Measurements from ENCODE around the gene ABCA12.
A peak's percentile ranks its signal among the peaks of the same experiment; 100 is the strongest.

The ABCA12 gene

DNA sequence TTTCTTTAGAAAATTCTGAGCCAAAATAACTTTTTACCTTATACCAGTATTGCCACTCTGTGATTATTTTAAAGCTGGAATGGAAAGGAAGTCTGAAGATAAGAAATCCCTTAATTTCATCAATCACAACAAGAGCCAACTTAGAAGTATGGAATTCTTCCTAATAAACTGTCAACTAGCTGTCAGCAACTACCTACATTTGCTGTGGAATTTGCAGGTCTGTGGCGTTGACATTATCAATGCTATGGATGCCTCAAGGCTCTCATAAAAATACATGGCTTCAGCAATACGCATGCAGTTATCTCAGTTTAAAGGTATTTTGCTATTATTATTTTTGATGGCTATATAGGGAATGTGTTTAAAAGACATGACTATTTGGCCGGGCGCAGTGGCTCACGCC, 108.5 kb downstream of the ABCA12 start:
- no peak for DNase-seq

DNA sequence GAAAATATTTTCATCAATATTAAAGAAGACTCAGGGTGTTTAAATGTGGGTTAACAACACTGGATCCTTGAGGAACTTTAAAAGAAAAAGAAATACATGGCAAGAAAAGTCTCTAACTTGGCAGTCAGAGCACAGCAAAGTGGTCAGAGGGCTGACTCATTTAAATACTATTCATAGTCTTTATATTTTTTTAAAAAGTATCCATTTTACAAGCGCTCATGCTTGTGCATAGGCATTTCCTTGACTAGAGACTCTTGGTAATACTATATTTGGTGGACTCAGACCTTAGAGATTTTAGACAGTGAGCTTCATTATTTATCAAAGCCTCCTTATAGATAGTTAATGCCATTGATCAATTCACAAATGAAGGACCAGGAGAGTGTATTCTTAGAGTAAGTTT, 110.2 kb downstream of the ABCA12 start:
- DNase-seq, result no peak

DNA sequence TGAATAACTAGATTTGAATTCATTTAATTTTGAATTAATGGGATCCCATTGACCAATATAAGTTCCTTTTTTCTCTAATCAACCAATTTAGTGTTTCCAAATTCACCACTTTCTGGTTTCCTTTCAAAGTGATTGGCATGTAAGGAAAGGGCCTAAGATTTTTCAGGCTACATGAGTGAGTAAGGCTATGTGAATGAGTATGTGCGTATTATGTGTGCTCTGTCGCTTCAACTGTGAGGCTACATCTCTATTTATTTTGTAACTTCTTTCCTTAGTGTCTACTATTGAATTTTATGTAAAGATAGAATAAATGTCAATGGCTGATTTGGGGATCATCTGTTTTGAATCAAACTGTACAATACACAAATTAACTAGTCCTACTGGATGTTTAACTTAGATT, 110.6 kb downstream of the ABCA12 start:
- no peak for DNase-seq

DNA sequence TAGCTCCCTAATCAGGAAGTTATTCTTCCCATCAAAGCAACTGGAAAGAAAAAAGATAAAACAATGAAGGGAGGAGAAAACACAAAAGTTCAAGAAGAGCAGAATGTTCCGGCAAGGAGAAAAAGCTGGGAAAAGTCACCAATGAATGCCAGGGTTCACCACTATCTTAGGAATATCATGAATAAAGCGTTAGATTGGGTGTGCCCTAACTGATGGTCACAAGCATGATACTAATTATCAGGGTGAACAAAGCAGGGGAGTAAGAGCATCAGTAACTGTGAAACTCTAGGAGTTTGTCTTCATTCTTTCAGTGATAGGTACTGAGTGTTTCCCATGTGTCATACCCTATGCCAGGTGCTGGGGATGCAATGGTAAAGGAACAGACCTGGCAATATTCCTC, 115.5 kb downstream of the ABCA12 start:
- DNase-seq, result no peak

DNA sequence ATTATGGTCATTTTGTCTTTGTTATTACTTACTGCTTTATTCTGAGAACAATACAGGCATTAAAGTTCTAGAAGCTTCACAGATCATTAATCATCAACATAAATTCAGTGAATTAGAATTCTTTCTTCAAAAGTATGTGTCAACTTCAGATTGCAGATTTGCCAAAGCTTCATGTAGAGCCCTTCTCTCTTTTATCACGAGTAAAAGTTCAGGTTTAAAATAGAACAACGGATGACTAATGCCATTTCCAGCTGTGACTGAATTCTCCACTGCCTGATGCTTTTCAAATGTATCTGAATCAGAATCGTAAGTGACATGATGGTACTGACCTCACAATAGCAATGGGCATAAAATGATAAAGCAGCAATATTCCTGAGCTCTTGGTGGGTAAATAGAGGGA, 116.0 kb downstream of the ABCA12 start:
- no peak for DNase-seq

DNA sequence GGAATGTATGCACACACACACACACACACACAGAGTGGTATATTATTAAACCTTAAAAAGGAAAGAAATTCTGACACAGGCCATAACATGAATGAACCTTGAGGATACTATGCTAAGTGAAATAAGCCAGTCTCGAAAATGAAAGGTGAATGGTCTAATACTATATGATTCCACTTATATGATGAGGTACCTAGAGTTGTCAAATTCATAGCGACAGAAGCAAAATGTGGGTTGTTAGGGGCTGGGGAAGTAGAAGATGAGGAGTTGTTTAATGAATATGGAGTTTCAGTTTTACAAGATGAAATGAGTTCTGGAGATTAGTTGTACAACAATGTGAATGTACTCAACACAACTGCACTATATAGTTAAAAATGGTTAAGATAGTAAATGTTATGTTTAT, 118.1 kb downstream of the ABCA12 start:
- DNase-seq, result no peak

DNA sequence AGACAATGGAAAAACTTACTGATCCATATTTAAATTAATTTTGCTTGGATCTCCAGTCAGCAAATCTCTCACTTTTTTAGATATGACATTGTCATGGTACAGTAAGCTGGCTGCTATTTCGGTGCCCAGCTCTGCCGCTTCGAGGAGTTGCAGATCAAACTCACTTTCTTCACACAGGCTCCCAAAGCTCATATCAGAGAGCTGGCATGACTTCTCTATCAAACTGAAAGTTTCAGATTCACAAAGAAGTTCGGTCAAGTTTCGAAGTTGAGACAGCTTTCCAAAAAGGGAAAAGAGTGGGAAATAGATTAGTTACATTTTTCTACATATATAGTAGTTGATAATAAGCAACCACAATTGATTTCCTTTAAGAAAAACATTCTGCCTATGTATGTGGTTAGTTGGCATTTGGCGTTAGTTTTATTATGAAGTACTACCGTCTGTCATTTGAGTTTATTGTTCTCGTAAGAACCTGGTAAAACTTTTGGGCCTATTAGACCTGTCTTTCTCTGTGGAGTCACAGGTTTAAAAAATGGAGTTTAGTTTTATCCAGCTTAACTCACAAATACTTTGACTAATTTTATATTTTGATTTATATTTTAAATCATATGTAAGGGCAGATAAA, 118.8 kb downstream of the ABCA12 start:
- no peak for DNase-seq

DNA sequence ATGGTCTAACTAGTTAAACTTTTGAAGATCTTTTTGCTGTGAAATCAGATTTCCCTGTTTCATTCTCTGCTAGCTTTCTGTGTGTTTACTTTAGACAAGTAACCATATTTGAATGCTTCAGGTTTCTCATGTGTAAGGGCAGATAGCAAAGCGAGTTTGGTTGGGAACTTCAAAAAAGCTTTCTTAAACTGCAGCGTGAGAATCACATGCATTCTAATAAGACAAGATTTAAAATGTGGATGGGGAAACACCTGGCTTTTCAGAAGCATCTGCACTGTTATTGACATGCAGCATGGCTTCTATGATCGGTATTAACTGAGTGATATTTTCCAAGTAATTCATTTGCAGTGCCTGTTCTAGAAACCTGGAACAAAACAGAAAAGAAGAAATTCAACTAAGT, 119.3 kb downstream of the ABCA12 start:
- DNase-seq, result no peak

DNA sequence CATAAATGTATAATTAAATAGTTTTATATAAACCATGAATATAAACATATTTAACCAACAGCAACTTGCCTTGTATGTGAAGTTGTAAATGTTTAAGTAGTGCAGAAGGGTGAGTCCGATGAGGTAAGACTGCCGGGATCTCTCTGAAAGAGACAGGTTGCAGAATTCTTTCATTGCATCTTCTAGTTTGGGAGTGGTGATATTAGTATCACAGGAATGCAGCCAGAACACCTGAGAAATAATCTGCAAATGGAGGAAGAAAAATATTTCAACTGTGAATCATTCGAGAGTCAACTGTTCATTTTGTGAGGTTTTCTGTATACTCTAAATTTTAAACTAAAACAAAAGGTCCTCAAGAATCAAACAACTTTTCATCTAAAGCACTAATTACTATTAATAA, 123.0 kb downstream of the ABCA12 start:
- no peak for DNase-seq

DNA sequence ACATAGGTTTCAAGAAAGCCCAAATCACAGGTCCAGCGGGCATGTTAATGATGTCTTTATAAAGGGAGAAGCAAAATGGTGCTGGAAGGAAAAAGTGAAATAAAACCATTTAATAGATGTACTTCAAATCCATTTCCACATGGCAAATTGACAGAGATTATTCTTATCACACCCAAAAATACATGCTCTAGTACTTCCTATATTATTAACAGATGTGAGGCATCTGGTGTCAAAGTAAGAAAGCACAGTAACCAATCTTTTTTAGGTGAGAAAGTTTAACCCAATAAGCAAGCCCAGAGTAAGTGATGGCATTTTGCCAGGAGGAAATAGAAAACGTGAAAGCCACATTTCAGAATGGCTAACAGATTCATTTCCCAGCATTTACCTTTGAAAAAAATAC, 128.0 kb downstream of the ABCA12 start:
- no peak for DNase-seq

DNA sequence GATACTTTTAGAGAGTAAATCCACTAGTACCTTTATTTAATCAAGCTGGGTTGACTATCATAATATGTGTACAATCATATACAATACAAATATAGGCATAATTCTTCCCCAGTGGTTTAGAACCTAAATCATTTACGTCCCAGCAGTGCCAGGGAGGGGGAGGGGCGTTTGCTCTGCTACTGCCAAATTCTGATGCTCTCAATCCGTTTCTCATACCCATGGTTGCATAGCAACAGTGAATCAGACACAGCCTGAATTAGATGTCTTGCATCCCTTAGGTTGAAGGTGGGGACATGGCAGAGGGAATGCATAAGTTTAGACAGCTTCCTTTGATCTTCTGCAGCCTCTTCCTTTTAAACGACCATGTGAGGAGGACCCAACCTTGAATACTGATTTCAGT, 135.4 kb downstream of the ABCA12 start:
- no peak for DNase-seq

DNA sequence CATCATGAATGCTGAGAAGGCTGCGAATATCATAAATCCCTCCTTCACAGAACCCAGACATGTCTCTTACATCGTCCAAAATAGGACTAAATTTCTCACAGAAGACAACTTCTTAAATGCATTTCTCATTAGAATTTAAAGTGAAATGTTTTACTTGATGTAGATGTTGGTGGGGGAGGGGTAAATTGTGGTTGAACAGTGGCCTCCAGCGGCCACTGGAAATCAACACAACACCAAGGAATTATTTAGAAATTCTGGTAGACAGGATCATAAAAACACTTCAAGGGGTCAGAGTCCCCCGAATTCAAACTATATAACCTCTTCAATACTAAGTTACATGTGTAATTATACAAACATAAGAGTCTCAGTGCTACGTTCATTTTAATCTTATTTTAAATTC, 135.9 kb downstream of the ABCA12 start:
- DNase-seq, result no peak

DNA sequence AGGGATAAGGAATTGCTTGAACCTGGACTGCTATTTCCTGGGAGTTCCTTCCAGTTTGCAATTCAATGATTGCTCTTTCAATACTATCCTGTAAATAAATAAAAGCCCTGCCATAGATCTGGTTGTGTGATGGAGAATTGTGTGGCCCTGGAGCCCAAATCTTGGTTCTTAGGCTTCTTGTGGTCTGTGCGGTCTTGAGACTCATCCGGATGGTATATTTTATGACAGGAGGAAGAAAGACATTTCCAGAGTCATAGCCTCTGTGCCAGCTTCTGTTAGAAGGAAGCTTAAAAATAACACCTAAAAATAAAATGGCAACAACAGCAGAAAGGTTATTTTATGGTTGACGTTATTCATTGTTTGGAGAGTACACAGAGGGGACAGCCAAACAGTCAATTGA, 137.7 kb downstream of the ABCA12 start:
- DNase-seq, result no peak

DNA sequence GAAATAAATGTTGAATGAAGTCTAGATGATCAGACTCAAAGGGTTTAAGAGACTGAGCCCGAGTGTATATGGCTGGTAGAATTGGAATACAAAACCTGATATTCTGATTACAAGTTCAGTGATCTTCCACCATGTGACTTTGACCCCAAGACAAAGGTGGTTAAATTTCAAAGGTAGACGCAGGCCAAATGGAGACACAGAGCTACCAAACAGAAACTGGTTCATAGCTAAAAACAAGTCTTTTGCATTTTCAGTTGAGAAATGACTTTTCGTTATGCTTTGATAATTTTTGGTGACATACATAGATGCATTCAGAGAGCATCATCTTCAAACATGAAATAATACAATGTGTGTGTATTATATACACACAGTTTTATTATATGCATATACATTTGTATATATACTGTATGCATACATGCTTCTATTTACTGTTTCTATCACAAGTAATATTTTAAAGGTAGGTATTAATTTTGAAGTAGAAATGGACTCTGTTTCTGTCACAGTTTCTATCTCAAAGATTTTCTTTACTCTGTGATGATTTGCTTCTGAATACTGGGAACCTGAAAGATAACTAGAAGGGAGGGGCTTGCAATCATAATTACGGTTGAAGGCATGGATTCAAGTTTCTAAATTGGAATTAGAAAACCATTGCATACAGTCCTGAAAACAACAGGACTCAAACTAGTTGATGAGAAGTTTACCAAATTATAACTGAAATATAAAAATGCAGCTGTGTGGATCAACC, 142.3 kb downstream of the ABCA12 start:
- DNase-seq, result no peak

DNA sequence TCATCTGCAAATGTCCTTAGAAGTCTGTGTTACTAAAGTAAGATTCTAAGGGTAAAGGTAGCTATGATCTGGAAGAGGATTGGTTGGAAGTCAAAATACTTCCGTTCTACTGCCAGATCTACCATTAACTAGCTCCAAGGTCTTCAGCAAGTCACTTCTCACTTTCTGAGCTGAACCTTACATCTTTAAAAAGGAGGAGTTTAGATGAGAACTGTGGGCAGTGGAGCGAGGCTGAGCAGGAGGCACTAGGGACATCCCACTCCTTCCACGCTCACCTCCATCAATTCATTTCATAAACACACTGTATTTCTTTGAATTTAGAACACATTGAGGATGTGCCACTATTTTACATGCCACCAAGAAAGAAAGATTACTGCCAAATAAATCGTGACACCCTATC, 143.0 kb downstream of the ABCA12 start:
- no peak for DNase-seq

DNA sequence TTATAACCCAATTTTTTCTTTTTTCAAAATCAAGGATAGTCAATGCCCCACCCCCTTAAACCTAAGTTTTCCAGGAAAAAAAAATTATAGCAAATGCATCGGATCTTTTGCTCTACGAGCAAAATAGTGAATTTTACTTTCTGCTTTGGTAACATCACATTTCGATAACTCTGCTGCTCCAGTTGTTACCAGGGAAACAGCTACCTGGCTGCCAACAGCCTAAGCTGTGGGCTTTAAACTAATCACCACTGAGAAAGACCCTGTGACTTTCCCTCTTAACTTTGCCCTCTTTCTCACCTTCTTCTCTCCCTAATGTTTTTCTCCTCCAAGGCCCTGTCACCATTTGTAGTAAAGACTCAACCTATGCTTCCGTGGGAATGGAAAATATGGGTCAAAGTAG, 145.5 kb downstream of the ABCA12 start:
- DNase-seq, result no peak

DNA sequence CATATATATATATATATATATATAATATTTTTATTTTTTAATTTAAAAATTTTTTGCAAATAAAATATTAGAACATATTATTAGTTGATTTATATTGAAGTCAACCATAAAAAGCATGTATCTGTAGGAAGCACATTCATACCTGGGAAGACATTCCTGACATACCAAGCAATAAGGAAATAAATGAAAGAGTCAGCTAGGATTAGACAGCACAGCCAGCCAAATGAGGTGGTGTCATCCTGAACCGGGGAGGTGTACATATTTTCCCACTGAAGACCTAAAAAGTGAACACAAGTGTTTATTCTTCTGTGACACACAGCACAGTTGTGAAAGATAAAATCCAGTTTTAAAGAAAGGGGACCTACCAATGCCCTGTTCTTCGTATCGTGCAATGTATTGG, 149.2 kb downstream of the ABCA12 start:
- DNase-seq, result no peak

DNA sequence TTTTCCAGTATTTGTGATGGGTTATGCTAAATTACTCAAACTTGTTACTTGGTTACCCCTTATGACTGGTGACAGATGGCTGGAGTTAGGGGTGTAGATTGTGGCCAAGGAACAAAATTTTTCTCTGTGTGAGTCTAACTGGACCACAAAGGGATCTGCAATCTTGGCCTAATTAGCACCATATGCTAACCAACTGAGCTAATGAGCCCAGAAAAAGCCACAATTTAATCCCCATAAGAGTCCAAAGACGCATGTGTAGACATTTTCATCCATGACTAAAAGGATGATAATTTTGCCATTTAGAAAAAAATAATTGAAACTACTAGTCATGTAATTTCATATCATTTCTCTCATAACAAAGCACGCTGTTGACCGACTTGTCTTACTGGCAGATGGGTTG, 151.2 kb downstream of the ABCA12 start:
- no peak for DNase-seq

DNA sequence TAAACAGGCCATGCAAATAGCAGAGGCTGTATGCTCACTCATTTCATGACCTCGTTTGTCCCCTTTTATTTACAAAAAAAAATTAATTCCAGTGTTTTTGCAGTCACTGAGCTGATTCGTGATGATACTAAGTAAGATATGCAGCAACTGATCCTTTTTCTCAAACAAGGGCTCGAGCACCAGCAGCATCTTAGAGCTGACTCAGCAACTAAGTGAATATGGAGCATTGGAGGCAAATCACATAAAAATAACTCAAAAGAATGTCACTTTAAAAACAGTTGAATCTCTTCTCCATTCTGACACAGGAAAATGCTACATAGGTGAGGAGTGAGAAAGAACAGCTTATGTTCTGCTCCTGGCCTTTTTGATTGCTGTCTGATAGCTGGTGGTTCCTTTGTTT, 152.8 kb downstream of the ABCA12 start:
- no peak for DNase-seq

DNA sequence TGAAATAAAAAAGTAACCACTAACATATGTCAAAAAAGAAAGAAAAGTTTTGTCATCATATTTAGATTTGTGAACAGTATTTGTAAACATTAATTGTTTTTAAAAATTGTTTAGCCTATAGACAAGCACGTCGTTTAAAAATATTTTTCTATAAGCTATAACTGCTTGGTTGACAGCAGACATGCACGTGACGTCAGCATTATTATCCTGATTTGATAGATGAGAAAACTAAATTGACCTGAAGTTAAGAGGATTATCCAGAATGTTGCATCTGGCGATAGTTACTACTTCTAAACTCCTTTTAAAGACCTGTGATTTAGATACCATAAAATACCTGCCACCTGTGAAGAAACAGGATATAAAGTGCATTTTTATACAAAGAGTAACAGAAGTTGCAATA, 172.0 kb downstream of the ABCA12 start:
- DNase-seq, result no peak

DNA sequence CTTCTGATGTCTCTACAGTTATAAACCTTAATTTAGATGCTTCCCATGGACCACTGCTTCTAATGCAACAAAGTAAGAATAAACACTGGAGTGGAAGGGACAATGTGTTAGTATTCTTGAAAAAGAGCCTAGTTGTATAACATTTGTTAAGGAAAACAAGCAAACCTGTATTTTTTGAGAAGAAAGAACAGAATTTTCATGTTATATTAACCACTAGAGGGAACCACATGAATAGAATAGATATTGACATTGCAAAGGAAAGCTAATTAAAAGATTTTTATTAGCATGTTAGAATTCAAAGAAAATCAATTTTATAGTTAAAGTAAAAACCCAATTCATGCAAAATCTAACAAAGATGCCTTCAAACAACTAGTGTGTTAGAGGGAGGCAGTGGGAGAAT, 177.7 kb downstream of the ABCA12 start:
- DNase-seq, result peak; percentile 4

DNA sequence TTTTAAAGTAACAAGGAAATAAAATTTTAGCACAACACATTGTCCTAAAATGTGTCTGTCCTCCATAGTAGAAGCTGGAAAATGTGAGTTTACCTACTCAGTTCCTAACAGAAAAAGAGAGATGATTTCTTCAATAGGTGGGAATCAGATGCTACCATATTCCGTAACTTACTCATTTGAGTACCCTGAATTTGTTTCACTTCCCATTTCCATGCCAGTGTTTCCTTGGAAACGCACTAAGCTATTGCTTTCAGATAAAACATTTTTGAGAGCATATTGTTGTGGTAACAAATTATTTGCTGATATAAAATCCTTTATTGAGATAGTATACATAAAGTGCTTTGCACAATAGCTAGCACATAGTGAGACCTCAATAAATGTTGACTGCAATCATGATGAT, 191.5 kb downstream of the ABCA12 start:
- DNase-seq, result no peak

DNA sequence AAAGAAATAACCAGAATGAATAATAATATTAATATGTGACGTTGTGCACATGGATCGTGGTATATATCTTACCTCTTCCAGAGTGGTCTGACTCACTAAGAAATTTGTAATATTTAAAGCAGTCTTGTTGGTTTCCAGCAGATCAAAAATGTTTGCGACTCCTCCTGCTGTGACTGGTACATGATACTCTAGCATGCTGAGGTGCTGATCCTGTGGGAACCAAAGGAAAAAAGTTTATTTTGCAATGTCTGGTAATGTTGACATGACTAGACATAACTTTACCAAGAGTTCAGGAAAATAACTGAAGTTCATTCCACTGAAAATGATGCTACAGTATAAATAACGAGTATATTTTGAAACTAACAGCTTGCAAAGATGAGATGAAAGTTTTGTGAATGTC, 204.4 kb downstream of the ABCA12 start:
- DNase-seq, result no peak

DNA sequence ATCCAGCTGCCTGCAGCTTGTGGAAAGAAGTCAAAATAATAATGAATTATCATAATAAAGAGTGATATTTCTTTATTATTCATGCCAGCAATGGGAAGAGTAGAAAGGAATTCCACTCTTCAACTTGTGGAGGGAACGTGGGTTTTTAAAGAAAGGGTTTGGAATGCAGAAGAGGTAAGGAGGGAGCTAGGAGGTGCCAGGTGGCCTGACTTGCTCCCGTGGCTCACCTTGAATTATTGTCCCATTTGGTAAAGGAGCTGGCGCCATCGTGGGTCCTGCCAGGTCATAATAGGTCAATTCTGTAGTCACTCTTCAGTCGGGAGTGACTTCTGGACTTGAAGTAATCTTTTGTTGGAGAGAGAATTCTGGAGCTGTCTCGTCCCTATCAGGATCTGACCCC, 233.8 kb downstream of the ABCA12 start:
- DNase-seq, result no peak

DNA sequence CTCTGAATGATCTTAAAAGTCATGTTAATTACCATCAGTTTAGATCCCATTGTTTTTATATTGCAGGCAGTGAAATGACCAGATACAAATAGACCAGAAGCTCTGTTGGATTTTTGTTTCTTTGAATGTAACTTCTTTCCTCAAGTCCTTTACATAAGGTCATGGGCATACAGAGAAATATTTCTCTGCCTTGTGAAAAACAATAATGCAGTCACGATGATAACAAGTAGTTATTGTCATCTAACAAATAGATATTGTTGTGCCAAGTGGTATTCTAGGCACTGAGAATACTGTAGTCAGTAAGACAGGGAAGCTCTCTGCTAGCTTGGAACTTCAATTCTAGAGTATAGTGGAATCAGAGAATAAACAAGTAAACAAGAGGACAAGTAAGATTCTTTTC, 234.2 kb downstream of the ABCA12 start:
- DNase-seq, result no peak
